Activated CD4-positive, alpha-beta T cell treated with anti-CD3 and anti-CD28 coated beads, Interleukin-2, amount 10 ng/mL, durations not matched to agents 7 days and 5 days (primary cell): ENCODE data around the gene MAST4. TPM values are rescaled to one million over a fixed set of nuclear protein-coding genes. Genes with fewer than 3 reads are reported as not detected.
"Not testable (repeated sequence)": the region's sequence is repeated elsewhere in the genome, so short reads cannot be mapped to it uniquely, and the experiment has no call there.

ENCODE experiments used
- CTCF ChIA-PET: fragments of 350-600 bp; sonication (Branson Sonifier 250); formaldehyde crosslinking; loops from one replicate; lab custom pipeline; 2021; ENCODE audit warnings: antibody characterized with exemption; lab: Charles Lee
- POLR2A ChIA-PET: fragments of 350-600 bp; sonication (Branson Sonifier 250); formaldehyde crosslinking; loops from one replicate; lab custom pipeline; 2021; ENCODE audit warnings: antibody characterized with exemption; lab: Charles Lee
- DNase-seq: peaks from one replicate; pipeline ENCODE4 v3.0.0-alpha.2; 2020
- H3K27ac Mint-ChIP-seq: one replicate; pipeline ENCODE4 v1.8.0; 2021; ENCODE audit warnings: mild to moderate bottlenecking, moderate library complexity, mixed read lengths
- H3K27me3 Mint-ChIP-seq: one replicate; pipeline ENCODE4 v1.8.0; 2021; ENCODE audit warnings: mixed read lengths
- H3K36me3 Mint-ChIP-seq: one replicate; pipeline ENCODE4 v1.8.0; 2021; ENCODE audit warnings: low read depth, mixed read lengths
- H3K4me1 Mint-ChIP-seq: one replicate; pipeline ENCODE4 v1.8.0; 2021; ENCODE audit warnings: mixed read lengths
- H3K4me3 Mint-ChIP-seq: one replicate; pipeline ENCODE4 v1.8.0; 2021; ENCODE audit warnings: mild to moderate bottlenecking, moderate library complexity, mixed read lengths
- H3K9me3 Mint-ChIP-seq: one replicate; pipeline ENCODE4 v1.8.0; 2021; ENCODE audit warnings: mixed read lengths
- total RNA-seq, 2 experiments: library from RNA; stranded (reverse); gene quantifications; one replicate each; pipeline ENCODE4 v1.2.3, GENCODE V29; 2021

Gene MAST4
- total RNA-seq, 2 experiments from 2014 or later = 23.5 to 25.8 TPM

DNA sequence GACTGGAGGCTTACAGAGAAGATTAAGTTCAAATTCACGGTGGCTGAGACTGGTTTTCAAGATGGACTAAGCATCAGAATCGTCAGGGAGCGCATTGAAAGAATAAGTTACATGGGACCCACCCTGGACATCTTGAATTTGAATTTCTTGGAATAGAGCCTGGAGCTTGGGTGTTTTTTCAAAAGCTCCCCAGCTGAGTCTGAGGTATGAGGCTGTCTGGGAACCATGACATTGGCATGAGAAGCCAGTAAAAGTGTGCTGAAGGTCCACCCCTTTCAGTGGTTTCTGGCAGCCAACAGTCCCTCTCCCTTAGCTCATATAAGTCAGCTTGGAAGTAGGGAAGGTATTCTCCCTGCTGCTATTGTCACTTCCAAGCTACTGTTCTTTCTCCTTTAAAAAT is 97.8 kb downstream of the MAST4 start:
- H3K9me3 Mint-ChIP-seq = peaks cover 3% of the 10 kb centered on the region
- no peak for DNase-seq
- POLR2A ChIA-PET = no interaction called here
- CTCF ChIA-PET = interaction anchor here (0.6 to 1.1 kb wide), 3 partner anchors 13 to 991 kb away, joined by 3 to 5 read pairs (median 4); no protein-coding TSS in a partner anchor
- H3K36me3 Mint-ChIP-seq = no peaks in the 10 kb centered on the region
- H3K4me3 Mint-ChIP-seq = no peak overlapping the region
- no peak overlapping the region for H3K27ac Mint-ChIP-seq
- H3K27me3 Mint-ChIP-seq = peaks cover 16% of the 10 kb centered on the region
- no peaks in the 10 kb centered on the region for H3K4me1 Mint-ChIP-seq

DNA sequence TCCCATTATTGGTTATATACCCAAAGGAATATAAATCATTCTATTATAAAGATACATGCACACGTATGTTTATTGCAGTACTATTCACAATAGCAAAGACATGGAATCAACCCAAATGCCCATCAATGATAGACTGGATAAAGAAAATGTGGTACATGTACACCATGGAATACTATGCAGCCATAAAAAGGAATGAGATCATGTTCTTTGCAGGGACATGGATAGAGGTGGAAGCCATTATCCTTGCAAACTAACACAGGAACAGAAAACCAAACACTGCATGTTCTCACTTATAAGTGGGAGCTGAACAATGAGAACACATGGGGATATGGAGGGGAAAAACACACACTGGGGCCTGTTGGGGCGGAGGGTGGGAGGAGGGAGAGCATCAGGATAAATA is 99.6 kb downstream of the MAST4 start:
- H3K4me3 Mint-ChIP-seq, CTCF ChIA-PET, DNase-seq, H3K9me3 Mint-ChIP-seq, POLR2A ChIA-PET, H3K27ac Mint-ChIP-seq, H3K4me1 Mint-ChIP-seq, H3K36me3 Mint-ChIP-seq: not testable (repeated sequence)
- peaks cover 11% of the 10 kb centered on the region for H3K27me3 Mint-ChIP-seq

DNA sequence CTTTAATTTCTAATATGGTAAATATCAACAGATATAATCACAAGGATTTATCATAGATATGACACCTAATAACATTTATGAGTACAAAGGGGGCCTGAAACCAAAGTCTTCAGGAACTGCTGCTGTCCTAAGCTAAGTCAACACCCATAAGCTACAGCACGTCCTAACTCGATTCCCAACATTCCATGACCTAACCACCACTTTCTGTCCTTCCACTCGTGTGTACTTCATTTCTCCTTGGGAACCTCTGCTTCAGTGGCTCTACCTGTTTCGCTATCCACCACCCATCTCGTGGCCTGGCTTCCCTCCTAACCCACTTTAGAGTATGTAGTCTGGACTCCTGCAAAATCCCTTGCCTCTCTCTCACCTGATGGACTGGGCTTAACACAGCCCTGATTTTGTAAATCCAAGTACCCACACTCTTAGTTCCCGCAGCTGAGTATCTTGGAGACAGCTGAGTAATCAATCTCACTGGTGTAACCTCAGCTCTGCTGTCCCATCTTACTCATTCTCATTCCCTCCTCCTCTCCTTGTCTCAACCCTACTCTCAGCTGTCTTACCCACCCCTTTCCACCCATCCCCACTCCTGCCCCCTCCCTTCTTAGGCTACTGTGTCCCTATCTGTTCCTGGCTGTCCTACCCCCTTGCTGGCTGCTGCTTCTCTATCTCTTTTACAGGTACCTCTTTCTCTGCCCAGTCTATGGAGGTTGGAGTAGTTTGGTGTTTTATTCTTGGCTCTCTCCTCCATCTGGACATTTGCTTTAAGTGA is 101.8 kb downstream of the MAST4 start:
- ChIA-PET CTCF (no interaction called here), POLR2A (interaction anchor here (0.7 kb wide), 1 partner anchor 718 kb away, joined by 4 read pairs; no protein-coding TSS in a partner anchor)
- Mint-ChIP-seq H3K27ac (no peak overlapping the region), H3K4me1 (no peaks in the 10 kb centered on the region), H3K27me3 (peaks cover 14% of the 10 kb centered on the region), H3K4me3 (no peak overlapping the region), H3K36me3 (no peaks in the 10 kb centered on the region), H3K9me3 (peaks cover 3% of the 10 kb centered on the region)
- DNase-seq = no peak

DNA sequence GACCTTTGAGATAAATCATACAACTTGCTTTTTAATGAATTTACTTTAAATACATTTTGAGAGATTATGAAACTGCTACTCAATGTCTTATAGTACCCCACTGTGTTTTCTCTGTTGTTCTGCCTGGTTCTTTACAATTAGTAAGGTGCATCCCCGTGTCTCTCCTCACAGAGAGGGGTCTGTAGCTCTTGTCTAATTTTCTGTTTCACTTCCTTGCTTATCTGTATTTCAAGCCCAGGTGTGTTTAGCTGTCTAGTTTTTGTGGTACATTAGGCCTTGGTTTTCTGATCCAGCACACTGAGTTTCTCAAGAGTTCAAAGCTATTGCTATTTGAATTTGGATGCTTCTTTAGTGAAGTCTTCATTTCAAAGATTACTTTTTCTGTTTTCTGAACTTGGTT is 105.1 kb downstream of the MAST4 start:
- CTCF ChIA-PET = no interaction called here
- H3K27ac Mint-ChIP-seq = no peak overlapping the region
- POLR2A ChIA-PET = no interaction called here

DNA sequence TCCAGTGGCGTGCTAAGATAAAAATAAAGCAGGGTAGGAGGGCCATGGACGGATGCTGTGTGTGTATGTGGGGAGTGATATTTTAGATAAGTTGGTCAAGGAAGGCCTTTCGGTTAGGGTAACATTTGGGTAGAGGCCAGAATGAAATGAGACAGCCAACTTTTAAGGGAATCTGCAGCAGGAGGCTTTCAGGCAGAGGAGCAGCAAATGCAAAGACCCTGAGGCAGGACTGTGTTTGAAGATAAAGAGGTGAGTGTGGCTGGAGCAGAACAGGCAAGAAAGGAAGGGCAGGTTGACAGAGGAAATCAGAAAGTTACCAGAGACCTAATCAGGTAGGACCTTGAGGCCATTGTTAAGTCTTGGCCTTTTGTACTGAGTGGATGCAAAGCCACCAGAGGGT is 106.2 kb downstream of the MAST4 start:
- CTCF ChIA-PET = no interaction called here
- no peak for DNase-seq
- no peak overlapping the region for H3K27ac Mint-ChIP-seq
- peaks cover 4% of the 10 kb centered on the region for H3K9me3 Mint-ChIP-seq
- H3K4me3 Mint-ChIP-seq = no peak overlapping the region
- H3K4me1 Mint-ChIP-seq = peaks cover under 1% of the 10 kb centered on the region
- H3K27me3 Mint-ChIP-seq = peaks cover 8% of the 10 kb centered on the region
- POLR2A ChIA-PET = no interaction called here
- no peaks in the 10 kb centered on the region for H3K36me3 Mint-ChIP-seq

More for the DNA sequence above, 105.1 kb downstream of the MAST4 start:
- DNase-seq = no peak
- no peaks in the 10 kb centered on the region for H3K4me1 Mint-ChIP-seq
- peaks cover 8% of the 10 kb centered on the region for H3K27me3 Mint-ChIP-seq
- no peaks in the 10 kb centered on the region for H3K36me3 Mint-ChIP-seq
- H3K4me3 Mint-ChIP-seq = no peak overlapping the region
- no peaks in the 10 kb centered on the region for H3K9me3 Mint-ChIP-seq

DNA sequence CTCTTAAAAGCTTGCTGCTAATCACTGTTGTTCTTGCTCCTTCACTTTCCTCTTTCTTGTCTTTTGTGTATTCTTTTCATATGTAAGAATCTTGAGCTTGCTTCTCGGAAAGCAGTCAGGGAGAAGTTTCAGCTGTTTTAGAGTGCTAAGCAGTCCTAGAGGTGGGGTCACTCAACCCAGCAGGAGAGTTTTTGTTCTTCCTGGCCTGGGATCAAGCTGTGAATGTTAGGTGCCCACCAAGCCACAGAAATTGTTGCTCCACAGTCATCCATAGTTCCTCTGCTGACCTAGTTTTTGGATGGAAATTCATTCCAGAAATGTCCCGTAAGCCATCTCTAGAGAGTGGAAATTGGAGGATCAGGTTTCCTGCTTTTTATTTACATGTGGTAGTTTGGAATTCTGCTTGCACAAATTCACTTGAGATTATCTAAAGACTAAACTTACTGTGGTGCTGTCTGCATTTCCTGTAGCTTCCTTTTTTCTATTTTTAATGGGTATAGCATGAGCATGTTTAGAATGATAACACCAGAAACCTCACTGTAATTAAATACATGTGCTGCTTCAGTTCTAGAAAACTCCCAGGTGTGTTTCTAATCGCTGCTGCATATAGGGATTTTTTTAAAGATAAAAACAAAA is 108.7 kb downstream of the MAST4 start:
- peaks cover 9% of the 10 kb centered on the region for H3K9me3 Mint-ChIP-seq
- ChIA-PET POLR2A (no interaction called here), CTCF (interaction anchor here (1.0 kb wide), 1 partner anchor 60 kb away, joined by 3 read pairs; no protein-coding TSS in a partner anchor)
- DNase-seq = no peak
- no peaks in the 10 kb centered on the region for H3K36me3 Mint-ChIP-seq
- H3K4me1 Mint-ChIP-seq = peaks cover 9% of the 10 kb centered on the region
- peaks cover 3% of the 10 kb centered on the region for H3K27me3 Mint-ChIP-seq
- H3K4me3 Mint-ChIP-seq = no peak overlapping the region
- no peak overlapping the region for H3K27ac Mint-ChIP-seq

DNA sequence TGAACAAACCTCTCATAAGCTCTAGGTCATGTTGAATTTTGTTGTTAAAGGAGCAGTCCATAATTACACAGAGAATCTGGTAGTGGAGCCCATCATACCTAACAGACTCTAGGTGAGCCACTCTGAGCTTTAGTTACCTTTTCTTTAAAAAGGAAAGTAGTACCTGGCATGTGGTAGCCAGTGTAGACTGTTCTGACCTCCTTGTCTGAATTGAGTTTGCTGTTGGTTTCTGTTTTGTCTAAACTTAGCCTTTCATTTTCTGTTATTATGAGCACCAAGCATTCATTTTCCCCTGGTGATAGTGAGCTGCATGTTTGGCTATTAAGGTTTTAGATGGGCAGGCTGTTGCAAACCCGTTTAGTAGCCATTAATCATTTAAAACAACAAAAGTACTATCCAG is 112.2 kb downstream of the MAST4 start:
- no peak for DNase-seq
- Mint-ChIP-seq H3K36me3 (peaks cover 2% of the 10 kb centered on the region), H3K4me3 (no peak overlapping the region), H3K4me1 (peaks cover 9% of the 10 kb centered on the region), H3K27me3 (peaks cover 4% of the 10 kb centered on the region), H3K9me3 (peaks cover 21% of the 10 kb centered on the region), H3K27ac (no peak overlapping the region)
- ChIA-PET CTCF (no interaction called here), POLR2A (no interaction called here)

DNA sequence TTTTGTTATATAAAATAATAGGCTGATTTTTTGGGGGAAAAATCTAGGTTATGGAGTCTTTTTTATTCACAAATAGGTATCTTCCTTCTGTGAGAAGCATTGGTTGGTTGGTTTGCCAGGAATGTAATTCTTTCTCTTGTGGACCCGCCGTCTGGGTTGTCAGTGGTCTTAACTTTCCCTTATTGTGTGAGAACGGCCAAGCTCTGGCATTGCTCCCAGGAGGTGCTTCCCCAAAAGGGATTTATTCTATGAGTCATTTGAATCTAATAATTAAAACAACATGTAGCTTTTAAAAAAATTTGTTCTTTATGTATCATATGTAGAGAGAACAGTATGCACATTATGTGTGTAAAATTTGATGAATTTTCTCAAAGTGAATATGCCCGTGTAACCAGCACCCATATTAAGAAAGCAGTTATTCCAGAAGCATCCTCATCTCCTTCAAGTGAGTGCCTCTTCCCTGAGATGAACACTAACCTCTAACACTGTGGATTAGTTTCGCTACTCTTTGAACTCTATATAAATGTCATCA is 114.4 kb downstream of the MAST4 start:
- Mint-ChIP-seq H3K27me3 (peaks cover 7% of the 10 kb centered on the region), H3K36me3 (peaks cover 2% of the 10 kb centered on the region), H3K4me1 (peaks cover 9% of the 10 kb centered on the region), H3K27ac (no peak overlapping the region), H3K4me3 (no peak overlapping the region), H3K9me3 (peaks cover 21% of the 10 kb centered on the region)
- ChIA-PET POLR2A (no interaction called here), CTCF (interaction anchor here (0.6 to 1.4 kb wide), 2 partner anchors 402 to 529 kb away, joined by 3 read pairs; no protein-coding TSS in a partner anchor)
- no peak for DNase-seq

DNA sequence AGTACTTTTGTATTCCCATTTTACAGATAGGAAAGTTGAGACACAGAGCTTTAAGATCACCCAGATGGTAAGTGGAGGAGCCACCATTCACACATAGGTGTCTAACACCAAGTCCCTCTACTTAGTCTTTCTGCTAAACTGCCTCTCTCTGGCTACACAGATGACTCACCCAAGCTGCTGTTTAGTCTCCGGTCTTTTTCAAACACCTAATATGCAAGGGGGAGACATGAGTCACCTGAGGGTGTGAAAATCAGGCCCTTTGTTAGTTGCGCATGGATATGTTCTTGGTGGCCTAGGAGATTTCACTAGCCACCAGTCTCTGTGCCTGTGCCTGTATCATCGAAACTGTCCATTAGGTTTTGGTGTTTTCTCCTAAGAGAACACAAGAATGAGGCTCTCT is 117.8 kb downstream of the MAST4 start:
- no peak for DNase-seq
- CTCF ChIA-PET = interaction anchor here (0.9 kb wide), 1 partner anchor 673 kb away, joined by 3 read pairs; no protein-coding TSS in a partner anchor
- Mint-ChIP-seq H3K27ac (no peak overlapping the region), H3K4me3 (no peak overlapping the region), H3K27me3 (peaks cover 7% of the 10 kb centered on the region), H3K36me3 (peaks cover 2% of the 10 kb centered on the region), H3K9me3 (peaks cover 12% of the 10 kb centered on the region), H3K4me1 (no peaks in the 10 kb centered on the region)
- POLR2A ChIA-PET = no interaction called here

DNA sequence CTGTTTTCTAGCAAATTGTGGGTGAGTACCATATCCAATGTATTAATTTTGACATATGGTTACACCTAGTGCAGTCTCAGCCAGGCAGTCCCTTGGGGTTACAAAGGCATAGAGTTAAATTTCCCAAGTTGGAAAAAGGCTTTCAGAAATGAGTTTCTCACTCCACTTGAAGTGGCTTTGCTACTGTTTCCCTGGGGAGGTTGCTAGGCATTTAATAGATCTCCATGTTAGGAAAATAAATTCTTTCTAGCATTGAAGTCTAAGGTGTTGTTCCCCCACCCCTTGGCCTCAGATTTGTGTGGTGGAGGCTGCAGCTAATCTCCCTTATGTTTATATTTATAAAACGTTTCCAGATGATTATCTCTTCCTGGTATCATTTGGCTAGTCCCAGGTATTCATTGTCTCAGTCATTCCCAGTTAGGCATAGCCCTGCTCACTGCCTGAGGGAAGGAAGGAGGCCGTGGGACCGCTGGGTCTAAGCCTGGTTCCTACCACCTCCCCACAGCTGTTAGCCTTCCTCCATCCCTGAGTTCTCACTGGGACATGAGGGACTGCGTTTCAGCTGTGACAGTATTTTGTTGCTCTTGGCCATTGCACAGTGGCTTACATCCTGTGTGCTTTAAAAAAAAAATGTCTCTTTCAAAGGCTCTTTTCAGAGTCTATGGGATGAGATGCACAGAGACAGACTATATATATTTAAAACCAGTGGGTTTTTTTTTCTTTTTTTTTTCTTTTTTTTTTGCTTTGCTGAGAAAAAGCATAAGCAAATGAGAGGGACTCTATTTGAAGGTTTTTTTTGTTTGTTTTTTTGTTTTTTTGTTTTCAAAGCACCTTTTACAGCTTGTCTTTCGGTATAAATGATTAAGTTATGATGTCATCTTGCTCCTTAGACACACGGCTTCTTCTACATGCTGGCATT is 121.5 kb downstream of the MAST4 start:
- H3K4me1 Mint-ChIP-seq = no peaks in the 10 kb centered on the region
- no peak overlapping the region for H3K27ac Mint-ChIP-seq
- DNase-seq = no peak
- H3K36me3 Mint-ChIP-seq = no peaks in the 10 kb centered on the region
- H3K9me3 Mint-ChIP-seq = peaks cover 3% of the 10 kb centered on the region
- ChIA-PET POLR2A (no interaction called here), CTCF (interaction anchor here (0.6 to 1.5 kb wide), 2 partner anchors 24 to 70 kb away, joined by 3 to 4 read pairs; no protein-coding TSS in a partner anchor)
- H3K4me3 Mint-ChIP-seq = no peak overlapping the region
- peaks cover 12% of the 10 kb centered on the region for H3K27me3 Mint-ChIP-seq

DNA sequence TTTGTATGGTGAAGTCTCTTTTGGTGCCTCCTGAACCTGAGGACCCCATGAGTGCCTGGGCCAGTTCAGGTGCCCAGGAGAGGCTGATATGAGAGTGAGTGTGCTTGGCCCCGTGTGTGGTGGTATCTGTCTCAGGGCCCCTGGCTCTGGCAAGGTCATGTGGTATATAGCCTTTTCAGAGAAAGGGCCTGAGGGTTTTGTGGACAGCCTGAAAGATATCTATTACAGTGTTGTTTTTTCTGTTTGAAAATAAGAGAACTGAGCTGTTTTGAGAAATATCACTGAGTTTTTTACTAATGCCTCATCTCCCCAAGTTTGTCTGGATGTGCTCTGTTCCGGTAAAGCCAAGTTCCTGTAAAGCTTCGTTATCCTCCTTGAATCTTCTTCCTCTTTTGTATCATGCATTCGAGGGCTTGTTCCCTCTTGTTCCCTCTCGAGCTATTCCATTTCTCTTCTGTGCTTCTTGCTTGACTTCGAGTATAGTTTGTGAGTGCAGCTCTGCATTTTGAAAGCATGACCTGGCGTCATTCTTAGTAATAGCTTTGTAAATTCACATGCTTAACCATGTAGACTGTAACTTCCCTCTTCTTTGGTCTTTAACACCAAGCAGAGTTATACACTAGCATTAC is 122.3 kb downstream of the MAST4 start:
- DNase-seq = no peak
- Mint-ChIP-seq H3K4me3 (no peak overlapping the region), H3K27ac (no peak overlapping the region), H3K27me3 (peaks cover 12% of the 10 kb centered on the region), H3K36me3 (no peaks in the 10 kb centered on the region), H3K4me1 (no peaks in the 10 kb centered on the region), H3K9me3 (no peaks in the 10 kb centered on the region)
- POLR2A ChIA-PET = no interaction called here
- CTCF ChIA-PET = interaction anchor here (0.6 to 1.5 kb wide), 2 partner anchors 9 to 70 kb away, joined by 3 read pairs; no protein-coding TSS in a partner anchor

DNA sequence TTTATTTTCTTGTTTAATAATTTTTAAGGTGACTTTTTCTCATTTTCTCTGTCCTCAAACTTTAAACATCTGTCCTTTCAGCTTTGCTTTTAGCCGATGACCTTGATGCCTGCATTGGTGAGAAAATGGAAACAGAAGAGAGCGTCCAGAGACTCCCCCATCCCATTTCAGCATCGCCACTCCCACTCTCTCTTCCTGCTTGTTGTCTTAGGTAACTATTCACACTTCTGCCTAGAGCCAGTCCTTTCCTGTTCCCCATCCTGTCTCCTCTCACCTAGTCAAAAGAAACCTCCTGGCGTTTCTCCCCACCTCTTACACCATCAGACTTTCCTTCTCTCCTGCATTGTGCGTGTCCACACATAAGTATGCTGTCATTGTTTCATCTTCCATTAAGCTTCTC is 124.6 kb downstream of the MAST4 start:
- H3K4me1 Mint-ChIP-seq = no peaks in the 10 kb centered on the region
- H3K27me3 Mint-ChIP-seq = peaks cover 9% of the 10 kb centered on the region
- no peaks in the 10 kb centered on the region for H3K9me3 Mint-ChIP-seq
- ChIA-PET POLR2A (no interaction called here), CTCF (no interaction called here)
- no peak overlapping the region for H3K4me3 Mint-ChIP-seq
- H3K36me3 Mint-ChIP-seq = no peaks in the 10 kb centered on the region
- no peak overlapping the region for H3K27ac Mint-ChIP-seq
- DNase-seq = no peak
